Activated T-helper 2 cell treated with anti-CD3 and anti-CD28 coated beads, Interferon-gamma antibody, Interleukin-2, Interleukin-4, amounts not matched to agents 10 μg/mL and 5 μg/mL and 100 μg/mL, durations not matched to agents 14 hours and 24 hours and 36 hours (primary cell): Measurements from ENCODE around the gene CACNA1F. TPM values are rescaled to one million over a fixed set of nuclear protein-coding genes. Genes with fewer than 3 reads are reported as not detected.

Source experiments
- DNase-seq: peaks from one replicate; pipeline ENCODE4 v3.0.0; 2021; ENCODE audit warnings: low spot score
- H3K27ac Mint-ChIP-seq: one replicate; pipeline ENCODE4 v1.8.0; 2021; ENCODE audit warnings: mixed read lengths
- H3K27me3 Mint-ChIP-seq: one replicate; pipeline ENCODE4 v1.8.0; 2021; ENCODE audit warnings: low read depth, mixed read lengths
- H3K36me3 Mint-ChIP-seq: one replicate; pipeline ENCODE4 v1.8.0; 2021; ENCODE audit warnings: low read depth, mixed read lengths
- H3K4me1 Mint-ChIP-seq: one replicate; pipeline ENCODE4 v1.8.0; 2021; ENCODE audit warnings: low read depth, mixed read lengths
- H3K4me3 Mint-ChIP-seq: one replicate; pipeline ENCODE4 v1.8.0; 2021; ENCODE audit warnings: low read depth, mild to moderate bottlenecking, moderate library complexity, mixed read lengths
- H3K9me3 Mint-ChIP-seq: one replicate; pipeline ENCODE4 v1.8.0; 2021; ENCODE audit warnings: mixed read lengths
- intact Hi-C: fragments of 100-400 bp; cut with micrococcal nuclease; formaldehyde crosslinking; loops from one replicate; pipeline ENCODE4 v1.15.1; 2023
- total RNA-seq: library from RNA; stranded (reverse); gene quantifications from 2 replicates; pipeline ENCODE4 v1.2.3, GENCODE V29; 2022

The CACNA1F gene
- total RNA-seq, 1 donor from 2014 or later = 0.23 TPM

DNA sequence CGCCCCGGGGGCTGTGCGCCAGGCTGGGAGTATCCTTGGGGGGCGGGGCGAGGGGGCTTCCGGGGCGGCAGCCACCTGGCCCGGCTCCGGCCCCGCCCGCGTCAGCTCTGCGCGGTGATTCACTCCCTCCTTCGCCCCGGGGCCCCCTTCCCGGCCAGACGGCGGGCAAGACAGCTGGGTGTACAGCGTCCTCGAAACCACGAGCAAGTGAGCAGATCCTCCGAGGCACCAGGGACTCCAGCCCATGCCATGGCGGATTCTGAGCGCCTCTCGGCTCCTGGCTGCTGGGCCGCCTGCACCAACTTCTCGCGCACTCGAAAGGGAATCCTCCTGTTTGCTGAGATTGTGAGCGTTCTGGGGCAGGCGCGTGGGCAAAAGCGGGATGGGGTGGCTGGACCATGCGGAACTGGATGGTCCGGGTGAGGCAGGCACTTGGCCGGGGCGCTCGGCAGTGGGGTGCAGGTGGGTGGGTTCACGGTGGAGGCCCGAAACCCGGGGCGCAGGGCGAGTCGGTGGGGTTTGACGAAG lies 61.3 kb downstream of the CACNA1F start, which contains the start of gene PLP2:
PLP2 (plus strand) TSS at position 147 of the 528 bp plus-strand sequence; CDS start at position 250, 103 bp downstream.
- Mint-ChIP-seq H3K27ac (peak within 1 kb of the TSS; percentile 84), H3K36me3 (peaks cover 35% of the 10 kb centered on the region), H3K27me3 (no peaks in the 10 kb centered on the region), H3K4me1 (peaks cover 23% of the 10 kb centered on the region), H3K9me3 (no peaks in the 10 kb centered on the region), H3K4me3 (peak within 1 kb of the TSS; percentile 86)
- intact Hi-C loops = loop anchor here (2.0 kb wide), 1 partner anchor 15 kb away; the partner anchor contains the start of gene PRICKLE3
- peak; percentile 54 for DNase-seq

DNA sequence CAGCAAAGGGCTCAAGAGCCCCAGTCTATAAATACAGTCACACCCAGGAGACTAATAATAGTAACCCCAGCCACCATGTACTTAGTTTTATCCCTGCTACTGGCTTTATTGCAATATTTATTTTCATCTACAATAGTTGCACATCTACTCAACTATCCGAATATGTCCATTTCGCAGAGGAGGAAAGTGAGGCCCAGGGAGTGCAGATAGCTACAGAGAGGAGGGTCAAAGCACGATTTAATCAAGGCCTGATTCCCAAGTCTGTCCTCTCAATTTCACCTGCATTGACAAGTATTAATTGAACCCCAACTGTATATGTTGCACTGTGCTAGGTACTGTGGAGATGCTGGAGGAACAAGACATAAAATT lies 65.4 kb downstream of the CACNA1F start:
- H3K9me3 Mint-ChIP-seq = no peaks in the 10 kb centered on the region
- peak overlapping the region; percentile 83 for H3K4me3 Mint-ChIP-seq
- peaks cover 26% of the 10 kb centered on the region for H3K4me1 Mint-ChIP-seq
- H3K36me3 Mint-ChIP-seq = peaks cover 2% of the 10 kb centered on the region
- no peak for DNase-seq
- intact Hi-C loops = loop anchor here (10.0 kb wide), 2 partner anchors 63 to 363 kb away; partner anchors contain the start of gene HDAC6
- peak overlapping the region; percentile 95 for H3K27ac Mint-ChIP-seq
- H3K27me3 Mint-ChIP-seq = no peaks in the 10 kb centered on the region

DNA sequence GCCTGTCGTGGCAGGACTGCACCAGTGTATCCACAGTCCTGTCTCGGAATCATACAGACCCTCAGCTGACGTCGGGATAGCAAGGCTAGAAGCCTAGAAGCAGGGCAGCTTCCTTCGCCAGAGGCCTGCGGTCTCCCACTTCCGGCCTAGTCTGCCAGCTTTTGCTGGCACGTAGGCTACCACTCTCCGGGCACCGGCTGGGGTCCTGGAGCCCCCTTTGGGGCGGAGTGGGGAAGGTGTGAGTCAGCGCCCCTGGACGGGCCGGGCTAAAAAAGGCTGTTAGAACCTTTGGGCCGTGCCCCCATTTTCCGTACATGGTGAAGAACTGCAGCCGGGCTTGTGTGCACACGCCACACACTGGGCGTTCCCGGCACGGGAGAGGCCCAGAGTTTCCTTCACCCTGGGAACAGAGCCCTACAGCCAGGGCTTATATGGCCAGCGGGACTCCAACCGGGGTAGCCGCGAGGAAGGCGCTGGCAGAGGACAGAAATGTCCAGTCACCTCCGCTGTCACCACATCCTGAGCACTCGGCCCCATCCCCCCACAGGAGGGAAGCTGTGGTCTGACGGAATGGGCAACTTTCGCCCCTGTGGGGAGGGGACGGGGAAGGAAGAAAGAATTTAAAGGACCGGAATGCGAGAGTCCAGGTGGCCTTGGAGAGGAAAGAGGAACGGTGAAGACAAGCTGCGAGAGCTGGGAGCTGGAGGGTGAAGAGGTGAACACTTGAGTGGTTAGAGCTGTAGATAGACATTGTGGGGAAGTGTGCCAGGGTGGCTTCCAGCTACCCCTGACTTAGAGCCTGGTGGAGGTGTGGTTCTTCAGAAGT lies 66.0 kb downstream of the CACNA1F start:
- Mint-ChIP-seq H3K9me3 (no peaks in the 10 kb centered on the region), H3K27ac (peak overlapping the region; percentile 95), H3K27me3 (no peaks in the 10 kb centered on the region), H3K4me3 (peak overlapping the region; percentile 83), H3K36me3 (no peaks in the 10 kb centered on the region), H3K4me1 (peaks cover 24% of the 10 kb centered on the region)
- DNase-seq = peak; percentile 49
- intact Hi-C loops = loop anchor here (10.0 kb wide), 2 partner anchors 62 to 362 kb away; partner anchors contain the start of gene HDAC6

DNA sequence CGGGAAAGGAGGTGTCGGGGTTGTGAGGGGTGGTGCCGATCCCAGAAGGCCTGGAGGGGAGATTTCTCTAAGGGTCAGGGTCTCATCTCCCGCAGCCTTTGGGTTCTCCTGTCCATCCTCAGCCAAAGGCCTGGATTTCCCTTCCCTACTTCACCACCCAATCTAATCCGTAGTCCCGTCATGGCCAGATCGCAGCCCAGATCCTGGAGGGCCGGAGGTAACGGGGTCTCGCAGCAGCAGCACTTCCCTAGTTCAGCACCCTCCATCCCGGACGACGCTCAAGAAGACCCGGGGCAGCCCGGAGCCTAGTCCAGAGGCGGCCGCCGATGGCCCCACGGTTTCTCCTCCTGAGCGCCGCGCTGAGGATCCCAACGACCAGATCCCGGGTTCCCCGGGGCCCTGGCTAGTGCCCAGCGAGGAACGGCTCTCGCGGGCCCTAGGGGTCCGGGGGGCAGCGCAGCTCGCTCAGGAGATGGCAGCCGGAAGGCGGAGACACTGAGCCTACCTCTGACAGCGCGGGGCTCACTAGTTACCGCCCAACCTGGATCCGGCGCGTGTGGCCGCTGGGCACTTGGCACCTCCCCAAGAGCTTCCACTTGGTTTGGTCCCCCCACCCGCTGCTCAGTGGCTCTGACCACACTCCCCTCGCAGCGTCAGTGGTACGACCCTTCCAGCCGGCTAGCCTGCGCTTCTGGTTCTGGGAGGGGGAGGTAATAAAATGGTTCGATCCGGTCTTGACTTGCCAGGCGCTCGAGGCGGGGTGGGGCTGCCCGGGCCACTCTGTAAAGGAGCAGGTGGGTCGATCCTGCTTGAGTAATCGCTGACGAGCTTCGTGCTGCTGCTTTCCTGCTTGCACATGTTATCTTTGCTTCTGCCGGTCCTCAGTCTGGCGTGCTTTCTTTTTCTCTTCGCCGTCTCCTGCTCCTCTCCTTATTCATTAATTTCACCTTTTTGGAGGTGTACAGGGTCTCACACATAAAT lies 66.9 kb downstream of the CACNA1F start:
- Mint-ChIP-seq H3K4me1 (peaks cover 24% of the 10 kb centered on the region), H3K4me3 (peak overlapping the region; percentile 83), H3K9me3 (no peaks in the 10 kb centered on the region), H3K27me3 (no peaks in the 10 kb centered on the region), H3K36me3 (no peaks in the 10 kb centered on the region), H3K27ac (peak overlapping the region; percentile 95)
- DNase-seq = peak; percentile 65
- intact Hi-C loops = loop anchor here (10.0 kb wide), 2 partner anchors 61 to 361 kb away; partner anchors contain the start of gene HDAC6

DNA sequence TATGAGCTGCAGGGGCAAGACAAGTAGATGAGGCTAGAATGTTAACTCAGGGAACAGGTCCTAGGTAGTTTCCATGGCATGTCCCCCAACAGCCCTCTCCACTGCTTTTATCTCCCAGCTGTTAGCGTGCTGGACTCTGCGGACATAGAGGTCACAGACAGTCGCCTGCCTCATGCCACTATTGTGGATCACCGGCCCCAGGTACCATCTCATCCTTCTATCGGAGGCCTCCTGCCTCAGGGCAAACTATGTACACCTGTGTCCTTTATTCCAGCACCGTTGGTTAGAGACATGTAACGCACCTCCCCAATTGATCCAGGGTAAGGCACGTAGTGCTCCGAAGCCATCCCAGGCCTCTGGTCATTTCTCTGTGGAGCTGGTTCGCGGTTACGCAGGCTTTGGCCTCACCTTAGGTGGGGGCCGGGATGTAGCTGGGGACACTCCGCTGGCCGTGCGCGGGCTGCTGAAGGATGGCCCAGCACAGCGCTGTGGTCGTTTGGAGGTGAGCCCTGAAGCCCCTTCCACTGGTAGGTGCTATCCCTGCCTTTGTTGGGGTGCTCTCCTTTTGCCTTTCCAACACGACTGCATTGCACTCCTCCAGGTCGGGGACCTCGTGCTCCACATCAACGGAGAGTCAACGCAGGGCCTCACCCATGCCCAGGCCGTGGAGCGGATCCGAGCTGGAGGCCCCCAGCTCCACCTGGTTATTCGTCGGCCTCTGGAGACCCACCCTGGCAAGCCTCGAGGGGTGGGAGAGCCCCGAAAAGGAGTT lies 68.4 kb downstream of the CACNA1F start:
- no peak overlapping the region for H3K27ac Mint-ChIP-seq
- DNase-seq = no peak
- intact Hi-C loops = loop anchor here (10.0 kb wide), 2 partner anchors 60 to 360 kb away; partner anchors contain the start of gene HDAC6
- no peaks in the 10 kb centered on the region for H3K9me3 Mint-ChIP-seq
- no peaks in the 10 kb centered on the region for H3K27me3 Mint-ChIP-seq
- peak overlapping the region; percentile 76 for H3K4me3 Mint-ChIP-seq
- H3K4me1 Mint-ChIP-seq = peaks cover 24% of the 10 kb centered on the region
- no peaks in the 10 kb centered on the region for H3K36me3 Mint-ChIP-seq

DNA sequence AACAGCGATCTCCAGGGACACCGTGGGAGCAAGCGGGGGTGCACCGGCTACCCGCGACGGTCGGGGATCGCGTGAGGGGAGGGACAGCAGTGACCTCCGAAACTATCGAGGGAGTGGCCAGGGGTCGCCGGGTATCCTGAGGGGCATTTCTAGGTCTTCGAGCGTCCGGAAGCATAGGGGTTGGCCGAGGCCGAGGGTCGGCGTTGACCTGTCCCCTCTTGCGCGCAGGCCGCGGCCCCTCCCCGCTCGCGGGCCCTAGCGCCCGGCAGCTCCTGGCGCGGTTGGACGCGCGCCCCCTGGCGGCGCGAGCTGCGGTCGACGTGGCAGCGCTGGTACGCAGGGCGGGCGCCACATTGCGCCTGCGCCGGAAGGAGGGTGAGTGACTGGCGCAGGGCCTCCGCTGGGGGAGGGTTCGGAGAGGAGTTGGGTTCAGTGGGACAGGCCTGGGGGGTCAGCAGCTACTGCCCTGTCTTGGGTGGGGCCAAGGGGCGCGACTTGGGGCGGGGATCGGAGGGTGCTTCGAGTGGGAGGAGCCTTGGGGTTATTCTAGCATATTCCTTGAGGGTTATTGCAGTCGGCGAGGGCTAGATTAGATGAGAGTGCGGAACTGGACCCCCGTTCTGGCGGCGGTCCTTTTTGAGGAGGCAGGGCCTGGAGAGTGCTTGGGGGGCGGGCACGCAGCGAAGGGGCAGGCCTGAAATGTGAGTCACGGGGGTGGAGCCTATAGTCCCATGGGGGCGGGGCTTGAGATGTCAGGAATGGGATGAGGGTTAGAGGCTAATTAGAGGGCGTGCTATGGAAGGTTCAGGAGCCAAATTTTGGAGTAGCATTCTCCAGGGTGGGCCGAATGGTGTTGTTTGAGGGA lies 69.4 kb downstream of the CACNA1F start:
- H3K27ac Mint-ChIP-seq = peak overlapping the region; percentile 91
- no peaks in the 10 kb centered on the region for H3K36me3 Mint-ChIP-seq
- no peaks in the 10 kb centered on the region for H3K27me3 Mint-ChIP-seq
- no peaks in the 10 kb centered on the region for H3K9me3 Mint-ChIP-seq
- DNase-seq = peak; percentile 80
- H3K4me1 Mint-ChIP-seq = peaks cover 24% of the 10 kb centered on the region
- intact Hi-C loops = loop anchor here (10.0 kb wide), 2 partner anchors 59 to 359 kb away; partner anchors contain the start of gene HDAC6
- peak overlapping the region; percentile 76 for H3K4me3 Mint-ChIP-seq

DNA sequence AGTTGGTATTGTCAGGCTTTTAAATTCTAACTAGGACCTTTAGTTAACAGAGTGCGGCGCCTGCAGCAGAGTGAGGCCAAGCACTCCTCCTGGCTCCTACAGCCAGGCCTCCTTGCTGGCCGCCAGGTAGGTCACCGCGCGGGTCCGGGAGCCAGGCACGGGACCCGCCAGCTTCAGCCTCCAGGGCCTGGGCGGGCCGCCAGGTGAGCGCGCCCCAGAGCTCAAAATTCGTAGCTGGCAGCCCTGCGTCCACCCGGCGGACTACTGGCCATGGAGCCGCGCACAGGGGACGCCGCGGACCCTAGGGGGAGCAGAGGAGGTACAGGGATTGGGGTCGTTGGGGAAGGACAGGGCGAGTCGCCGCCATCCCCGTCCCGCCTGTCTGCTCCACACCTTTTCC lies 70.5 kb downstream of the CACNA1F start, which contains the start of gene MAGIX:
MAGIX (plus strand) TSS at position 139 of the 400 bp plus-strand sequence; CDS start at position 271, 132 bp downstream.
- Mint-ChIP-seq H3K36me3 (no peaks in the 10 kb centered on the region), H3K27me3 (no peaks in the 10 kb centered on the region), H3K9me3 (no peaks in the 10 kb centered on the region), H3K4me1 (peaks cover 20% of the 10 kb centered on the region), H3K27ac (peak within 1 kb of the TSS; percentile 33), H3K4me3 (peak within 1 kb of the TSS; percentile 61)
- DNase-seq = no peak
- intact Hi-C loops = loop anchor here (10.0 kb wide), 2 partner anchors 58 to 358 kb away; partner anchors contain the start of gene HDAC6

DNA sequence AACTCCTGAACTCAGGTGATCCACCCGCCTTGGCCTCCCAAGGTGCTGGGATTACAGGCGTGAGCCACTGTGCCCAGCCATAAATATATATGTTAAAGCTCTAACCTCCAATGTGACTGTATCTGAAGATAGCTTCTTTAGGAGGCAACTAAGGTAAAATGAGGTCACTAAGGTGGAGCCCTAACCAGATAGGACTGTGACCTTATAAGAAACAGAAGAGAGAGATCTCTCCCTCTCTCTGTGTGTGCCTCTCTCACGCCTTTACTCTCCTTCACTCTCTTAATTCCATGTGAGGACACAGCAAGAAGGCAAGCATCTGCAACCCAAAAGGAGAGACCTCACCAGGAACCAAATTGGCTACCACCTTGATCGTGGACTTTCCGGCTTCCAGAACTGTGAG lies 71.5 kb downstream of the CACNA1F start:
- DNase-seq = no peak
- H3K4me3 Mint-ChIP-seq = no peak overlapping the region
- intact Hi-C loops = loop anchor here (10.0 kb wide), 2 partner anchors 57 to 357 kb away; partner anchors contain the start of gene HDAC6
- H3K27me3 Mint-ChIP-seq = no peaks in the 10 kb centered on the region
- no peaks in the 10 kb centered on the region for H3K9me3 Mint-ChIP-seq
- peaks cover 13% of the 10 kb centered on the region for H3K4me1 Mint-ChIP-seq
- H3K36me3 Mint-ChIP-seq = no peaks in the 10 kb centered on the region
- no peak overlapping the region for H3K27ac Mint-ChIP-seq

DNA sequence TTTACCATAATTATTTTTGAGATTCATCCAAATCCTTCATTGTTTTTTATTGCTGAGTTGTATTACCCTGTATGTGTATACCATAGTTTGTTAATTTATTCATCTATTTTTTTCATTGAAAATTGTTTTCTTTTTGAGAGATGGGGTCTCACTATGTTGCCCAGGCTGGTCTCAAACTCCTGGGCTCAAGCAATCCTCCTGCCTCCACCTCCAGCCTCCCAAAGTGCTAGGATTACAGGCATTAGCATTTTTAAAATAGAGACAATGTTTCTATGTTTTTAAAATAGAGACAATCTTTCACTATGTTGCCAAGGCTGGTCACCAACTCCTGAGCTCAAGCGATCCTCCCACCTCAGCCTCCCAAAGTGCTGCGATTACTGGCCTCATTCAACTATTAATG lies 72.2 kb downstream of the CACNA1F start:
- DNase-seq = no peak
- intact Hi-C loops = loop anchor here (10.0 kb wide), 2 partner anchors 56 to 356 kb away; partner anchors contain the start of gene HDAC6

DNA sequence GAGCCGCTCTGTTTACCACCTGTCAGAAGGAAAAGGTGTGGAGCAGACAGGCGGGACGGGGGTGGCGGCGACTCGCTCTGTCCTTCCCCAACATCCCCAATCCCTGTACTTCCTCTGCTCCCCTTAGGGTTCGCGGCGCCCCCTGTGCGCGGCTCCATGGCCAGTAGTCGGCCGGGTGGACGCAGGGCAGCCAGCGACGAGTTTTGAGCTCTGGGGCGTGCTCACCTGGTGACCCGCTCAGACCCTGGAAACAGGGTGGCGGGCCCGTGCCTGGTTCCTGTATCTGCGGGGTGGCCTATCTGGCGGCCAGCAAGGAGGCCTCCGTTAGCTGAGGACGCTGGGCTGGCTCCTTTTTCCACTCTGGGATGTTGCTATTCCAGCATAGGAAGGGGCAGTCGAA lies 75.9 kb downstream of the CACNA1F start:
- intact Hi-C loops = loop anchor here (5.0 kb wide), 1 partner anchor 35 kb away; no protein-coding TSS in a partner anchor
- Mint-ChIP-seq H3K4me1 (peaks cover 11% of the 10 kb centered on the region), H3K36me3 (no peaks in the 10 kb centered on the region), H3K9me3 (no peaks in the 10 kb centered on the region), H3K27ac (no peak overlapping the region), H3K27me3 (no peaks in the 10 kb centered on the region), H3K4me3 (peak overlapping the region; percentile 17)
- no peak for DNase-seq

More for the DNA sequence above, 72.2 kb downstream of the CACNA1F start:
- Mint-ChIP-seq H3K4me1 (peaks cover 10% of the 10 kb centered on the region), H3K4me3 (no peak overlapping the region), H3K9me3 (no peaks in the 10 kb centered on the region), H3K36me3 (no peaks in the 10 kb centered on the region), H3K27me3 (no peaks in the 10 kb centered on the region), H3K27ac (no peak overlapping the region)
